DOHH2 (cell line): ENCODE data around the gene MACROD1.

Experiments
- H3F3A ChIP-seq: fragments of 200-600 bp; sonication (generic), shearing (Covaris generic); 2 replicates; pipeline ENCODE4 v1.6.0; 2016; ENCODE audit warnings: antibody characterized with exemption, mild to moderate bottlenecking; ENCODE audit not compliant: control insufficient read depth, insufficient read depth
- H3K27ac ChIP-seq: fragments of 200-600 bp; sonication (generic); 2 replicates; pipeline ENCODE4 v1.5.1; 2014; ENCODE audit warnings: low read depth, mild to moderate bottlenecking, low read length, moderate library complexity
- H3K27me3 ChIP-seq: fragments of 200-600 bp; sonication (generic); 2 replicates; pipeline ENCODE4 v1.6.1; 2014; ENCODE audit warnings: mild to moderate bottlenecking, low read length, mixed read lengths; ENCODE audit not compliant: control insufficient read depth
- H3K36me3 ChIP-seq: fragments of 200-600 bp; sonication (generic); 2 replicates; pipeline ENCODE4 v1.6.1; 2014; ENCODE audit warnings: mild to moderate bottlenecking, low read length, moderate library complexity, mixed read lengths; ENCODE audit not compliant: control insufficient read depth
- H3K4me1 ChIP-seq: fragments of 200-600 bp; sonication (generic); 2 replicates; pipeline ENCODE4 v1.6.1; 2014; ENCODE audit warnings: mild to moderate bottlenecking, low read length, mixed read lengths; ENCODE audit not compliant: control insufficient read depth
- H3K4me2 ChIP-seq: fragments of 200-600 bp; sonication (generic); 2 replicates; pipeline ENCODE4 v1.6.0; 2014; ENCODE audit warnings: mild to moderate bottlenecking, low read length, moderate library complexity
- H3K4me3 ChIP-seq: fragments of 200-600 bp; sonication (generic); 2 replicates; pipeline ENCODE4 v1.5.1; 2014; ENCODE audit warnings: mild to moderate bottlenecking, low read length, mixed read lengths
- H3K79me2 ChIP-seq: fragments of 200-600 bp; sonication (generic); 2 replicates; pipeline ENCODE4 v1.6.1; 2014; ENCODE audit warnings: mild to moderate bottlenecking, low read length, mixed read lengths; ENCODE audit not compliant: control insufficient read depth
- H3K9me2 ChIP-seq: fragments of 200-600 bp; sonication (generic); replicated peaks from 2 replicates; pipeline ENCODE4 v1.6.1; 2014; ENCODE audit warnings: mild to moderate bottlenecking, low read length, mixed read lengths; ENCODE audit not compliant: control insufficient read depth
- H3K9me3 ChIP-seq: fragments of 200-600 bp; sonication (generic); 2 replicates; pipeline ENCODE4 v1.6.1; 2014; ENCODE audit warnings: antibody characterized with exemption, low read length, mixed read lengths; ENCODE audit not compliant: control insufficient read depth, insufficient read depth
- H4K20me1 ChIP-seq: fragments of 200-600 bp; sonication (generic); 2 replicates; pipeline ENCODE4 v1.6.0; 2014; ENCODE audit warnings: low read depth, mild to moderate bottlenecking, antibody characterized with exemption, low read length, moderate library complexity; ENCODE audit not compliant: control insufficient read depth, insufficient read depth
- EZH2phosphoT487 ChIP-seq: fragments of 200-600 bp; sonication (generic); IDR thresholded peaks from 2 replicates; pipeline ENCODE4 v1.6.1; 2017; ENCODE audit warnings: borderline replicate concordance, mild to moderate bottlenecking, antibody characterized with exemption, low read length, moderate library complexity, mixed read lengths
- TF ChIP-seq, protein P1 (sequence below): fragments of 200-600 bp; sonication (generic); IDR thresholded peaks from one replicate; pipeline ENCODE4 v1.5.1; 2014; ENCODE audit warnings: antibody characterized with exemption, mild to moderate bottlenecking, low read depth, low read length; ENCODE audit not compliant: poor library complexity, severe bottlenecking

The MACROD1 gene

DNA sequence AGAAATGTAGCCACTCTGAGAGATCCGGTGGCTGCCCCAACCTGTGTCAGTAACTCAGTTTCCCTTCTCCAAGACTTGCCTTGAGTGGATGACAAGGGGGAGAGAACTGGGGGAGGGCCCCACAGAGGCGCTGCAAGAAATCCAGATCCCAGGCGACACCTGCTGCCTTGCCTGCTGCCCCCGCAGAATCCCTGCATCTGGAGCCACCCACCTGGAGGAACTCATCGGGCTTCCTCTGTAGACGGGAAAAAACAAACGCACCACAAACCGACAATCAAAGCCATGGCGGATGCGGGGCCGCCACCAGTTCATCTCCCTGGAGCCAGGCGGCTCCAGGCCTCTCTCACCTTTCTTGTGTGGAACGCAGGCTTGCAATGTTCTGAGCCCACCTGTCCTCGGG, 40.2 kb downstream of the MACROD1 start:
- Histone ChIP-seq H3K27ac (no peak overlapping the region), H3K4me3 (no peak overlapping the region), H3K36me3 (no peaks in the 10 kb centered on the region), H3F3A (no peaks in the 10 kb centered on the region), H3K9me2 (no peaks in the 10 kb centered on the region), H3K27me3 (no peaks in the 10 kb centered on the region), H3K4me2 (no peak overlapping the region), H3K9me3 (no peaks in the 10 kb centered on the region), H3K4me1 (no peaks in the 10 kb centered on the region), H3K79me2 (no peaks in the 10 kb centered on the region), H4K20me1 (no peaks in the 10 kb centered on the region)
- TF ChIP-seq, protein P1, sequence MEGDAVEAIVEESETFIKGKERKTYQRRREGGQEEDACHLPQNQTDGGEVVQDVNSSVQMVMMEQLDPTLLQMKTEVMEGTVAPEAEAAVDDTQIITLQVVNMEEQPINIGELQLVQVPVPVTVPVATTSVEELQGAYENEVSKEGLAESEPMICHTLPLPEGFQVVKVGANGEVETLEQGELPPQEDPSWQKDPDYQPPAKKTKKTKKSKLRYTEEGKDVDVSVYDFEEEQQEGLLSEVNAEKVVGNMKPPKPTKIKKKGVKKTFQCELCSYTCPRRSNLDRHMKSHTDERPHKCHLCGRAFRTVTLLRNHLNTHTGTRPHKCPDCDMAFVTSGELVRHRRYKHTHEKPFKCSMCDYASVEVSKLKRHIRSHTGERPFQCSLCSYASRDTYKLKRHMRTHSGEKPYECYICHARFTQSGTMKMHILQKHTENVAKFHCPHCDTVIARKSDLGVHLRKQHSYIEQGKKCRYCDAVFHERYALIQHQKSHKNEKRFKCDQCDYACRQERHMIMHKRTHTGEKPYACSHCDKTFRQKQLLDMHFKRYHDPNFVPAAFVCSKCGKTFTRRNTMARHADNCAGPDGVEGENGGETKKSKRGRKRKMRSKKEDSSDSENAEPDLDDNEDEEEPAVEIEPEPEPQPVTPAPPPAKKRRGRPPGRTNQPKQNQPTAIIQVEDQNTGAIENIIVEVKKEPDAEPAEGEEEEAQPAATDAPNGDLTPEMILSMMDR = no peak
- no peak for TF ChIP-seq EZH2phosphoT487

GRCh38 chr11:64124147-64124546, 41.8 kb downstream of the MACROD1 start:
- H3K27ac ChIP-seq = no peak overlapping the region
- H3K4me2 ChIP-seq = no peak overlapping the region
- TF ChIP-seq EZH2phosphoT487 = no peak
- TF ChIP-seq, protein P1 = no peak
- H3K79me2 ChIP-seq = no peaks in the 10 kb centered on the region
- H3K36me3 ChIP-seq = no peaks in the 10 kb centered on the region
- no peaks in the 10 kb centered on the region for H3F3A ChIP-seq
- H3K27me3 ChIP-seq = no peaks in the 10 kb centered on the region
- H4K20me1 ChIP-seq = no peaks in the 10 kb centered on the region
- H3K9me2 ChIP-seq = no peaks in the 10 kb centered on the region
- H3K4me1 ChIP-seq = no peaks in the 10 kb centered on the region
- H3K9me3 ChIP-seq = no peaks in the 10 kb centered on the region
- no peak overlapping the region for H3K4me3 ChIP-seq

GRCh38 chr11:64123679-64124078, 42.2 kb downstream of the MACROD1 start:
- H3K4me3 ChIP-seq = no peak overlapping the region
- TF ChIP-seq EZH2phosphoT487 = no peak
- TF ChIP-seq, protein P1 = no peak
- no peaks in the 10 kb centered on the region for H3K79me2 ChIP-seq
- H3K9me3 ChIP-seq = no peaks in the 10 kb centered on the region
- H3K27ac ChIP-seq = no peak overlapping the region
- H3K9me2 ChIP-seq = no peaks in the 10 kb centered on the region
- no peaks in the 10 kb centered on the region for H3K36me3 ChIP-seq
- H3F3A ChIP-seq = no peaks in the 10 kb centered on the region
- H3K4me2 ChIP-seq = no peak overlapping the region
- H3K4me1 ChIP-seq = no peaks in the 10 kb centered on the region
- no peaks in the 10 kb centered on the region for H3K27me3 ChIP-seq
- no peaks in the 10 kb centered on the region for H4K20me1 ChIP-seq
